CD4-positive, alpha-beta T cell (primary cell): ENCODE measurements around the gene C22orf31. TPM values are rescaled to one million over a fixed set of nuclear protein-coding genes. Genes with fewer than 3 reads are reported as not detected.

Experiments
- ATAC-seq: fragments of 200-7000 bp; cut with Tn5 transposase; one replicate; pipeline ENCODE4 v1.10.0; 2022; ENCODE audit warnings: mild to moderate bottlenecking; ENCODE audit not compliant: poor library complexity
- CTCF ChIA-PET: fragments of 350-600 bp; sonication (Branson Sonifier 250); formaldehyde crosslinking; loops from one replicate; lab custom pipeline; 2021; ENCODE audit warnings: antibody characterized with exemption, inconsistent platforms; lab: Charles Lee
- POLR2A ChIA-PET: fragments of 350-600 bp; sonication (Branson Sonifier 250); formaldehyde crosslinking; loops from one replicate; lab custom pipeline; 2021; ENCODE audit warnings: antibody characterized with exemption, inconsistent platforms; lab: Charles Lee
- DNase-seq, 14 experiments: peaks; one replicate each; pipeline ENCODE4 v3.0.0-alpha.2; 2013 to 2020; ENCODE audit warnings: mixed read lengths in 2 of 14
- H3K27ac ChIP-seq, 2 donors: one replicate each; pipeline versions ENCODE4 v1.5.1 to v1.7.0; 2013; ENCODE audit warnings: low read length in 2 of 2, low read depth in 1 of 2, mild to moderate bottlenecking in 1 of 2
- H3K27me3 ChIP-seq, 2 experiments: 1 replicate in 1 of 2; 2 replicates in 1 of 2; pipeline versions ENCODE4 v1.6.1 to v1.7.0; 2013; ENCODE audit warnings: low read length in 2 of 2, control low read depth in 1 of 2, mild to moderate bottlenecking in 1 of 2, moderate library complexity in 1 of 2; ENCODE audit not compliant: insufficient read depth in 2 of 2, control insufficient read depth in 1 of 2
- H3K36me3 ChIP-seq: one replicate; pipeline ENCODE4 v1.6.1; 2013; ENCODE audit warnings: low read length, control low read depth; ENCODE audit not compliant: insufficient read depth
- H3K4me1 ChIP-seq: one replicate; pipeline ENCODE4 v1.6.1; 2013; ENCODE audit warnings: low read length, control low read depth; ENCODE audit not compliant: insufficient read depth
- H3K4me3 ChIP-seq: one replicate; pipeline ENCODE4 v1.5.1; 2013; ENCODE audit warnings: mild to moderate bottlenecking, low read length, moderate library complexity
- H3K9me3 ChIP-seq, 2 experiments: 1 replicate in 1 of 2; 2 replicates in 1 of 2; pipeline versions ENCODE4 v1.6.1 to v1.7.0; 2013; ENCODE audit warnings: low read length in 2 of 2, mild to moderate bottlenecking in 2 of 2, control low read depth in 1 of 2, moderate library complexity in 1 of 2; ENCODE audit not compliant: control insufficient read depth in 1 of 2, insufficient read depth in 1 of 2
- H3K27ac Mint-ChIP-seq: one replicate; pipeline ENCODE4 v1.8.0; 2020; ENCODE audit warnings: mixed read lengths
- H3K27me3 Mint-ChIP-seq: one replicate; pipeline ENCODE4 v1.8.0; 2021; ENCODE audit warnings: mixed read lengths
- H3K36me3 Mint-ChIP-seq: one replicate; pipeline ENCODE4 v1.8.0; 2021; ENCODE audit warnings: low read depth, mixed read lengths
- H3K4me1 Mint-ChIP-seq: one replicate; pipeline ENCODE4 v1.8.0; 2021; ENCODE audit warnings: low read depth, mixed read lengths
- H3K4me3 Mint-ChIP-seq: one replicate; pipeline ENCODE4 v1.8.0; 2020; ENCODE audit warnings: mild to moderate bottlenecking, mixed read lengths
- H3K9me3 Mint-ChIP-seq: one replicate; pipeline ENCODE4 v1.8.0; 2020; ENCODE audit warnings: mixed read lengths
- CTCF ChIP-seq: fragments of 200-600 bp; IDR thresholded peaks from one replicate; pipeline ENCODE4 v1.8.0; 2022; ENCODE audit warnings: antibody characterized with exemption, mild to moderate bottlenecking
- intact Hi-C, 2 experiments: fragments of 100-400 bp; cut with DNase I in 1 of 2; cut with micrococcal nuclease in 1 of 2; formaldehyde crosslinking; loops; one replicate each; pipeline versions ENCODE4 v1.15.1 to v1.9.0; 2023 to 2025; cut with DNase I, micrococcal nuclease
- total RNA-seq, 174 experiments: library from RNA in 2 of 174; stranded (reverse) in 2 of 174; gene quantifications; one replicate each; pipeline ENCODE4 v1.2.3 and lab custom pipeline; 2021 to 2026

The C22orf31 gene
- total RNA-seq, 2 experiments from 2014 or later, result not detected

GRCh38 chr22:29089507-29089906 lies 27.9 kb upstream of the C22orf31 start:
- CTCF ChIA-PET, result no interaction called here
- intact Hi-C loops, result no loop called here

DNA sequence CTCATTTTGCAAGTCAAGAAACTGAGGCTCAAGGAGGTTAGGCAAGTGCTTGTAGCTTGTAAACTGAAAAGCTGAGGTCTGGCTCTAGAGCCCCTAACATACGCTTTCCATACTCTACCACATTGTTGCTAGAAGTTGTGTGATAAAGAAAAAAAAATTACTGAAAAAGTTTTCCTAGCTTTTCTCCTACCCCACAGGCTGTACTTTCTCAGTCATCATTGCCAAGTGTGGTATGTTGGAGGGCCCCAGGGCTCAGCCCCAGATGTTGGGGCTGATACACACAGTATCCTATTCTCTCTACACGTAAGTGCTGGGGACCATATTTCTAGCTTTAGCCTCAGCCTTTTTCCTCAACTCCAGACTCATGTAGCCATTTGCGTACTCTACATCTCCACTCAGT lies 27.2 kb upstream of the C22orf31 start:
- ChIA-PET POLR2A (no interaction called here), CTCF (interaction anchor here (0.5 kb wide), 1 partner anchor 462 kb away, joined by 3 read pairs; no protein-coding TSS in a partner anchor)
- no peak for TF ChIP-seq CTCF
- H3K27me3 ChIP-seq, result peaks cover 0 to 5% of the 10 kb centered on the region in 2 experiments
- no peak overlapping the region for H3K27ac ChIP-seq
- Mint-ChIP-seq H3K27ac (no peak overlapping the region), H3K27me3 (peaks cover 18% of the 10 kb centered on the region), H3K4me1 (no peaks in the 10 kb centered on the region), H3K9me3 (no peaks in the 10 kb centered on the region), H3K4me3 (no peak overlapping the region), H3K36me3 (no peaks in the 10 kb centered on the region)
- intact Hi-C loops, result no loop called here
- H3K4me3 ChIP-seq, result no peak overlapping the region
- no peaks in the 10 kb centered on the region for H3K4me1 ChIP-seq
- no peak for DNase-seq
- no peaks in the 10 kb centered on the region for H3K9me3 ChIP-seq
- no peaks in the 10 kb centered on the region for H3K36me3 ChIP-seq
- no peak for ATAC-seq

More at GRCh38 chr22:29089507-29089906, 27.9 kb upstream of the C22orf31 start:
- H3K27me3 Mint-ChIP-seq, result peaks cover 18% of the 10 kb centered on the region
- H3K36me3 Mint-ChIP-seq, result no peaks in the 10 kb centered on the region
- ATAC-seq (no peak), DNase-seq (no peak)
- no peaks in the 10 kb centered on the region for H3K9me3 Mint-ChIP-seq
- TF ChIP-seq CTCF, result no peak
- no peaks in the 10 kb centered on the region for H3K4me1 Mint-ChIP-seq
- H3K4me1 ChIP-seq, result no peaks in the 10 kb centered on the region
- no peaks in the 10 kb centered on the region for H3K9me3 ChIP-seq
- no peak overlapping the region for H3K4me3 ChIP-seq
- H3K36me3 ChIP-seq, result no peaks in the 10 kb centered on the region
- no peak overlapping the region for H3K27ac ChIP-seq
- peaks cover 0 to 4% of the 10 kb centered on the region in 2 experiments for H3K27me3 ChIP-seq
- H3K27ac Mint-ChIP-seq, result no peak overlapping the region
- H3K4me3 Mint-ChIP-seq, result no peak overlapping the region
- POLR2A ChIA-PET, result no interaction called here

GRCh38 chr22:29087012-29087411 lies 25.4 kb upstream of the C22orf31 start:
- CTCF ChIA-PET, result no interaction called here
- Mint-ChIP-seq H3K9me3 (no peaks in the 10 kb centered on the region), H3K36me3 (no peaks in the 10 kb centered on the region), H3K27me3 (peaks cover 16% of the 10 kb centered on the region), H3K4me3 (no peak overlapping the region), H3K4me1 (no peaks in the 10 kb centered on the region), H3K27ac (no peak overlapping the region)
- Histone ChIP-seq H3K27me3 (peaks cover 0 to 5% of the 10 kb centered on the region in 2 experiments), H3K36me3 (no peaks in the 10 kb centered on the region), H3K27ac (no peak overlapping the region), H3K4me1 (no peaks in the 10 kb centered on the region), H3K9me3 (no peaks in the 10 kb centered on the region), H3K4me3 (no peak overlapping the region)
- POLR2A ChIA-PET, result no interaction called here
- DNase-seq (no peak), ATAC-seq (no peak)
- intact Hi-C loops, result no loop called here
- no peak for TF ChIP-seq CTCF
